K562 (cell line): Measurements from ENCODE around the gene BRD7. TPM values are rescaled to one million over a fixed set of nuclear protein-coding genes. Genes with fewer than 3 reads are reported as not detected.

ENCODE experiments used
- ARID1B ChIP-seq: fragments of 450-650 bp; IDR thresholded peaks from 2 replicates; pipeline ENCODE4 v1.6.1; 2016; ENCODE audit warnings: antibody characterized with exemption, mild to moderate bottlenecking, inconsistent platforms
- CHD1 ChIP-seq: fragments of 200-600 bp; sonication (generic); IDR thresholded peaks from one replicate; pipeline ENCODE4 v1.6.1; 2012; ENCODE audit warnings: mild to moderate bottlenecking, moderate library complexity, low read length, inconsistent platforms
- FOXK2 ChIP-seq, 2 experiments: fragments of 450-650 bp; IDR thresholded peaks in 1 of 2; conservative IDR thresholded peaks in 1 of 2; 2 replicates each; pipeline ENCODE4 v1.6.1; 2016; ENCODE audit warnings: low read depth in 2 of 2, mild to moderate bottlenecking in 1 of 2
- GATAD2A ChIP-seq: fragments of 450-650 bp; IDR thresholded peaks from 2 replicates; pipeline ENCODE4 v1.6.1; 2017
- HES1 ChIP-seq: fragments of 450-650 bp; IDR thresholded peaks from 2 replicates; pipeline ENCODE4 v1.6.1; 2016; ENCODE audit warnings: low read depth, mild to moderate bottlenecking, moderate library complexity
- MCM5 ChIP-seq: fragments of 450-650 bp; IDR thresholded peaks from 2 replicates; pipeline ENCODE4 v1.6.1; 2016; ENCODE audit warnings: low read depth
- MEF2A ChIP-seq: IDR thresholded peaks from 2 replicates; pipeline ENCODE4 v1.6.1; 2011; ENCODE audit warnings: low read depth, mild to moderate bottlenecking, low read length, moderate library complexity; ENCODE audit not compliant: control insufficient read depth
- NFRKB ChIP-seq: fragments of 450-650 bp; IDR thresholded peaks from 2 replicates; pipeline ENCODE4 v1.6.1; 2016; ENCODE audit warnings: low read depth
- SAFB2 ChIP-seq: fragments of 200-400 bp; formaldehyde crosslinking; IDR thresholded peaks from 2 replicates; pipeline ENCODE4 v1.6.1; 2018; ENCODE audit warnings: borderline replicate concordance, low read length, low read depth, moderate library complexity; ENCODE audit not compliant: severe bottlenecking
- SMARCA4 ChIP-seq: fragments of 450-650 bp; IDR thresholded peaks from 2 replicates; pipeline ENCODE4 v1.6.1; 2016
- THRAP3 ChIP-seq: fragments of 450-650 bp; IDR thresholded peaks from 2 replicates; pipeline ENCODE4 v1.6.1; 2016; ENCODE audit warnings: mild to moderate bottlenecking, inconsistent platforms, borderline replicate concordance
- ZNF354B ChIP-seq: fragments of 250-450 bp; sonication (Bioruptor Pico); IDR thresholded peaks from 2 replicates; pipeline ENCODE4 v1.4.0; 2020
- ZNF407 ChIP-seq: fragments of 450-650 bp; IDR thresholded peaks from 2 replicates; pipeline ENCODE4 v1.6.1; 2016; ENCODE audit warnings: low read depth
- polyA plus RNA-seq, 8 experiments: library from polyadenylated mRNA; depleted of rRNA in 4 of 8; stranded (reverse) in 5 of 8; unstranded in 3 of 8; fragments of >200 nt; fragmentation: Nextera tagmentation in 2 of 8; fragmentation: Illumina TruSeq in 1 of 8; extraction: Ambion mirVana in 2 of 8; extraction: Trizol in 1 of 8; gene quantifications; 2 replicates each; pipeline versions ENCODE4 v1.2.1 to v1.2.3, GENCODE V29; 2011 to 2014; ENCODE audit warnings: inconsistent platforms in 1 of 8, missing spikeins in 1 of 8
- total RNA-seq, 7 experiments: library from RNA; depleted of rRNA in 6 of 7; stranded (reverse); fragments of >200 nt in 6 of 7; fragmentation: Illumina TruSeq in 2 of 7; extraction: Trizol in 2 of 7; gene quantifications; 2 replicates each; pipeline versions ENCODE4 v1.2.1 to v1.2.3, GENCODE V29; 2011 to 2021; ENCODE audit warnings: low replicate concordance in 1 of 7
- TF ChIP-seq, protein P1 (sequence below): fragments of 250-450 bp; sonication (Bioruptor Pico); IDR thresholded peaks from 2 replicates; pipeline ENCODE4 v1.4.0; 2020; ENCODE audit warnings: mild to moderate bottlenecking, moderate library complexity

BRD7 gene
- total and polyA plus RNA-seq, 9 of the 15 experiments (the other 6 are each of a cell fraction or from before 2014, with no cell fraction given) = 20.6 to 101 (median 68.7) TPM

DNA sequence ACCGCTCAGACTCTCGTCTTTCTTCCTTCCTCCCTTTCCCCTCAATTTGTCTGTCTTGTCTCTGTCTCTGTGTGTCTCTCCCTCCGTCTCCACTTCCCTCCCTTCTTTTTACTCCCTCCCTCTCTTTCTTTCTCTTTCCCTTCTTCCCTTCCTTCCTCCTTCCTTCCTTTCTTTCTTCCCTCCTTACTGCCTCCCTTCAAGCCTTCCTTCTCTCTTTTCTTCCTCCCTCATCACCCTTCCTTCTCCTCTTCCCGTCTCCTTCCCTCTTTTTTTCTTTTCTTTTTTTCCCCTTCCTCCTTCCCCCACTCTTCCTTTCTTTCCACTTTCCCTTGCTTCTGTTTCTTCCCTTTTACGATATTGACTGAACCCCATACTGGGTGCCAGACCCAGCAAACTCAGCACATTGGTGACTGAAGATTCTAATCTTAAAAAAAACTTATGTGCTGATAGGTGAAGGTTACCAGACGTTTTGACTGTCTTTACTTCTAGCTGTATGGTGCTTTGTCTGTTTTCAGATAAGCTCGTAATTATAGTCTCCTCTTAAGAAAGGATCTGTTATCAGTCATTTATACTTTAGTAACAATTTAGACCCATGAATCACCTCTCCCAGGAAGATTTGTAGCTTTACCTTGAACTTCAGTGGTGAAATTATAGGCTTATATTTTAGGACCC is 481 bp upstream of the BRD7 start (continued):
- peak; percentile 68; the same call in 1 of the 2 replicates for TF ChIP-seq ZNF407
- peak; percentile 98 for TF ChIP-seq GATAD2A
- peak; percentile 86 for TF ChIP-seq SMARCA4
- peak; percentile 81 for TF ChIP-seq ARID1B
- TF ChIP-seq NFRKB = peak; percentile 73; the same call in 1 of the 2 replicates
- no peak for TF ChIP-seq ZNF354B (CRISPR knock-in tag)
- peak; percentile 98 for TF ChIP-seq THRAP3
- no peak for TF ChIP-seq HES1
- TF ChIP-seq MEF2A = no peak
- peak; percentile 73 to 75; a peak in 2 of 4 replicates for TF ChIP-seq FOXK2 (conservative IDR thresholded peaks at IDR 0.05 in 1 of 2, IDR thresholded peaks at IDR 0.05 in 1 of 2; ENCODE audit: low read depth in 2 of 2)
- no peak for TF ChIP-seq CHD1
- TF ChIP-seq MCM5 = no peak
- TF ChIP-seq, protein P1, sequence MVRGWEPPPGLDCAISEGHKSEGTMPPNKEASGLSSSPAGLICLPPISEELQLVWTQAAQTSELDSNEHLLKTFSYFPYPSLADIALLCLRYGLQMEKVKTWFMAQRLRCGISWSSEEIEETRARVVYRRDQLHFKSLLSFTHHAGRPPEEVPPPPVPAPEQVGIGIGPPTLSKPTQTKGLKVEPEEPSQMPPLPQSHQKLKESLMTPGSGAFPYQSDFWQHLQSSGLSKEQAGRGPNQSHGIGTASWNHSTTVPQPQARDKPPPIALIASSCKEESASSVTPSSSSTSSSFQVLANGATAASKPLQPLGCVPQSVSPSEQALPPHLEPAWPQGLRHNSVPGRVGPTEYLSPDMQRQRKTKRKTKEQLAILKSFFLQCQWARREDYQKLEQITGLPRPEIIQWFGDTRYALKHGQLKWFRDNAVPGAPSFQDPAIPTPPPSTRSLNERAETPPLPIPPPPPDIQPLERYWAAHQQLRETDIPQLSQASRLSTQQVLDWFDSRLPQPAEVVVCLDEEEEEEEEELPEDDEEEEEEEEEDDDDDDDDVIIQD (CRISPR knock-in tag) = no peak
- no peak for TF ChIP-seq SAFB2
